Measurements from ENCODE around the gene MMP15. TPM values are rescaled to one million over a fixed set of nuclear protein-coding genes. Genes with fewer than 3 reads are reported as not detected.

MMP15 gene
- total RNA-seq, 4 donors from 2014 or later: 48.0 to 161 (median 92.3) TPM

DNA sequence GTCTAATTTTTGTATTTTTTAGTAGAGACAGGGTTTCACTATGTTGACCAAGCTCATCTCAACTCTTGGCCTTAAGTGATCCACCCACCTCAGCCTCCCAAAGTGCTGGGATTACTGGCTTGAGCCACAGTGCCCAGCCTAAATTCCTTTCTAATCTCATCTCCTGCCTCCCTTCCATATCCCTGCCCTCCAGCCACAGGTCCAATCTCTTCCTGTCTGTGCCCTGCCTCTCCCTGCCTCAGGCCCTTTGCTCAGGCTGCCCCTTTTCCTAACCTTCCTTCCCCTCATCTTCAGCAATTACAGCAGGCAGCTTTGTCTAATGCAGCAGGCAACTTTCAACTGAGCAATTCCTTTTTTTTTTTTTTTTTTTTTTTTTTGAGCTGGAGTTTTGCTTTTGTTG lies 56.8 kb downstream of the MMP15 start:
- H3K4me1 ChIP-seq: no peaks in the 10 kb centered on the region
- H3K27ac ChIP-seq: no peak overlapping the region
- no peaks in the 10 kb centered on the region for H3K9me3 ChIP-seq
- H3K4me3 ChIP-seq: no peak overlapping the region
- in situ Hi-C loops (cut with MboI; ENCODE audit: low pct_ligation_motif_present in 1 of 4, low pct_unique_long_range_greater_than_20kb in 1 of 4, low sequenced_read_pairs in 3 of 4) (no loop called here), intact Hi-C loops (cut with DNase I; ENCODE audit: low total_unique reads) (no loop called here)
- TF ChIP-seq EP300 (IDR thresholded peaks at IDR 0.05; ENCODE audit: low read depth) (no peak), POLR2A (IDR thresholded peaks at IDR 0.05) (no peak), POLR2AphosphoS5 (IDR thresholded peaks at IDR 0.05) (no peak)
- TF ChIP-seq, protein P1, sequence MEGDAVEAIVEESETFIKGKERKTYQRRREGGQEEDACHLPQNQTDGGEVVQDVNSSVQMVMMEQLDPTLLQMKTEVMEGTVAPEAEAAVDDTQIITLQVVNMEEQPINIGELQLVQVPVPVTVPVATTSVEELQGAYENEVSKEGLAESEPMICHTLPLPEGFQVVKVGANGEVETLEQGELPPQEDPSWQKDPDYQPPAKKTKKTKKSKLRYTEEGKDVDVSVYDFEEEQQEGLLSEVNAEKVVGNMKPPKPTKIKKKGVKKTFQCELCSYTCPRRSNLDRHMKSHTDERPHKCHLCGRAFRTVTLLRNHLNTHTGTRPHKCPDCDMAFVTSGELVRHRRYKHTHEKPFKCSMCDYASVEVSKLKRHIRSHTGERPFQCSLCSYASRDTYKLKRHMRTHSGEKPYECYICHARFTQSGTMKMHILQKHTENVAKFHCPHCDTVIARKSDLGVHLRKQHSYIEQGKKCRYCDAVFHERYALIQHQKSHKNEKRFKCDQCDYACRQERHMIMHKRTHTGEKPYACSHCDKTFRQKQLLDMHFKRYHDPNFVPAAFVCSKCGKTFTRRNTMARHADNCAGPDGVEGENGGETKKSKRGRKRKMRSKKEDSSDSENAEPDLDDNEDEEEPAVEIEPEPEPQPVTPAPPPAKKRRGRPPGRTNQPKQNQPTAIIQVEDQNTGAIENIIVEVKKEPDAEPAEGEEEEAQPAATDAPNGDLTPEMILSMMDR (IDR thresholded peaks at IDR 0.05): no peak
- H3K27me3 ChIP-seq: no peaks in the 10 kb centered on the region
- no peak for DNase-seq
- no peaks in the 10 kb centered on the region for H3K36me3 ChIP-seq

DNA sequence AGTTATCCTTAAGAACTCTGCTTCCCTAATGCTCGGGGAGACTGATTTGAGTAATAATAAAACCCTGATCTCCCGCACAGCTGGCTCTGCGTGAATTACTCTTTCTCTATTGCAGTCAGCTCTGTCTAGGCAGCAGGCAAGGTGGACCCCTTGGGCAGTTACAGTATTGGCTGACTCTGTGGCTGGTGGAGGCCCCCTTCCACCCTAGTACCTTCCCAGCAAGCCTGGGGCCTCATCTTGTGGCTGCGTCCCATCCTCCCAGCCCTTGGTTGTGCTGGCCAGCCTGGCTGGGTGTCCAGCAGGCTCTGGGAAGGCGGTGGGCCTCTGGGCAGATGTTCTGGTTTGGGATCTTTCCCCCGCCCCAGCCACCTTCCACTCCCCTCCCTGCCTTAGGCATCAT lies 59.1 kb downstream of the MMP15 start:
- Histone ChIP-seq H3K9me3 (no peaks in the 10 kb centered on the region), H3K27ac (no peak overlapping the region), H3K4me3 (no peak overlapping the region), H3K4me1 (no peaks in the 10 kb centered on the region), H3K36me3 (no peaks in the 10 kb centered on the region), H3K27me3 (no peaks in the 10 kb centered on the region)
- DNase-seq: no peak
- intact Hi-C loops (cut with DNase I; ENCODE audit: low total_unique reads): no loop called here
- in situ Hi-C loops (cut with MboI; ENCODE audit: low pct_ligation_motif_present in 1 of 4, low pct_unique_long_range_greater_than_20kb in 1 of 4, low sequenced_read_pairs in 3 of 4): no loop called here
- 86 to 88% methylated on average over 2 to 6 of the region's 6 CpGs for WGBS, 2 donors (ENCODE audit: low coverage in 1 of 2)
- TF ChIP-seq, protein P1 (IDR thresholded peaks at IDR 0.05): no peak
- TF ChIP-seq POLR2AphosphoS5 (IDR thresholded peaks at IDR 0.05) (no peak), POLR2A (IDR thresholded peaks at IDR 0.05) (no peak), EP300 (IDR thresholded peaks at IDR 0.05; ENCODE audit: low read depth) (no peak)

DNA sequence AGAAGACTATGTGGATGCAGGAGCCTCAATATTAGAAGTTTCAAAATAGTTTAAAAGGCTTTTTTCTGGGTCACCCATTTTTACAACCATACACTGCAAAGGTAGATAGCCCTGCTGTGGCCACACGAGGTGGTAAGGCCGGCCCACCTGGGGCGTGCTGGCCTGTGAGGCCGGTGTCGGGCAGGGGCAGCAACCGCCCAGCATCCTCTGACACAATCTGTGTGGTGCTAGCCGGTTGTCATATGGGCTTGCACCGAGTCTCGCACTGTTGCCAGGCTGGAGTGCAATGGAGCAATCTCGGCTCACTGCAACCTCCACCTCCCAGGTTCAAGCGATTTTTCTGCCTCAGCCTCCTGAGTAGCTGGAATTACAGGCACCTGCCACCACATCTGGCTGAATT lies 59.6 kb downstream of the MMP15 start:
- in situ Hi-C loops (cut with MboI; ENCODE audit: low pct_ligation_motif_present in 1 of 4, low pct_unique_long_range_greater_than_20kb in 1 of 4, low sequenced_read_pairs in 3 of 4) (no loop called here), intact Hi-C loops (cut with DNase I; ENCODE audit: low total_unique reads) (no loop called here)
- Histone ChIP-seq H3K4me1 (no peaks in the 10 kb centered on the region), H3K36me3 (no peaks in the 10 kb centered on the region), H3K9me3 (no peaks in the 10 kb centered on the region), H3K4me3 (no peak overlapping the region), H3K27ac (no peak overlapping the region), H3K27me3 (no peaks in the 10 kb centered on the region)
- WGBS, 2 donors (ENCODE audit: low coverage in 1 of 2): 80 to 90% methylated on average over 2 to 11 of the region's 11 CpGs
- TF ChIP-seq POLR2AphosphoS5 (IDR thresholded peaks at IDR 0.05) (no peak), EP300 (IDR thresholded peaks at IDR 0.05; ENCODE audit: low read depth) (no peak), POLR2A (IDR thresholded peaks at IDR 0.05) (no peak)
- TF ChIP-seq, protein P1 (IDR thresholded peaks at IDR 0.05): no peak
- DNase-seq: no peak

DNA sequence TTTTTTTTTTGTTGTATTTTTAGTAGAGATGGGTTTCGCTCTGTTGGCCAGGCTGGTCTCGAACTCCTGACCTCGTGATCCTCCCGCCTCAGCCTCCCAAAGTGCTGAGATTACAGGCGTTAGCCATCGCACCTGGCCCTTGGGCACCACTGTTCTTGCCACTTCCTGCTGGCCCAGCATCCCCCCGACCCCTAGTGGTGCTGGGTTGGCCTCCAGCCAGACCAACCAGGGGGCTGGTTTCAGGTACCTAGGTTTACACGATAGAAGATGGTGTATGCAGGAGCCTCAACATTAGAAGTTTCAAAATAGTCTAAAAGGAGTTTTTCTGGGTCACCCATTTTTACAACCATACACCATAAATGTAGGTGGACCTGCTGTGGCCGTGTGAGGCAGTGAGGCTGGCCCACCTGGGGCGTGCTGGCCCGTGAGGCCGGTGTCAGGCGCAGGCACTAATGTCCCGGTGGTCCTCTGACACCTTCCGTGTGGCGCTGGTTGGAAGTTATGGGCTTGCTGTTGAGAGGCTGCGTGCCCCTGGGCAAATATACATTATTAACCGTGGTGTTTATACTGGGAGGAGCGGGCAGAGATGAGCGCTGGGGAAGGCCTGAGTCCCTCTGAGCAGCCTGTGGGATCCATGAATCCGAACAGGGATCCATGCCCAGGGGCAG lies 60.2 kb downstream of the MMP15 start:
- in situ Hi-C loops (cut with MboI; ENCODE audit: low pct_ligation_motif_present in 1 of 4, low pct_unique_long_range_greater_than_20kb in 1 of 4, low sequenced_read_pairs in 3 of 4): no loop called here
- 82% methylated on average over 21 of the region's 21 CpGs; no CpG with 5 or more reads in 1 of the 2 donors for WGBS, 2 donors (ENCODE audit: low coverage in 1 of 2)
- no peaks in the 10 kb centered on the region for H3K27me3 ChIP-seq

More for the DNA sequence above, 60.2 kb downstream of the MMP15 start:
- intact Hi-C loops (cut with DNase I; ENCODE audit: low total_unique reads): no loop called here
- Histone ChIP-seq H3K9me3 (no peaks in the 10 kb centered on the region), H3K27ac (no peak overlapping the region), H3K36me3 (no peaks in the 10 kb centered on the region), H3K4me3 (no peak overlapping the region), H3K4me1 (no peaks in the 10 kb centered on the region)
- no peak for TF ChIP-seq POLR2A (IDR thresholded peaks at IDR 0.05)
- no peak for TF ChIP-seq EP300 (IDR thresholded peaks at IDR 0.05; ENCODE audit: low read depth)
- no peak for DNase-seq

Data from transverse colon (tissue), 4 donors.